Caco-2 (cell line): ENCODE data around the gene IMPDH1. TPM values are rescaled to one million over a fixed set of nuclear protein-coding genes. Genes with fewer than 3 reads are reported as not detected.

Experiments
- BruUV-seq: library from RNA; stranded (reverse); fragments of 400-500 nt; replicated peaks from 2 replicates; lab custom pipeline; 2021; lab: Mats Ljungman, UMichigan
- CTCF ChIA-PET: fragments of 300-600 bp; sonication (Branson Sonifier 250); formaldehyde crosslinking; loops from one replicate; lab custom pipeline; 2022; ENCODE audit warnings: antibody characterized with exemption; lab: Charles Lee
- POLR2A ChIA-PET: fragments of 300-600 bp; sonication (Branson Sonifier 250); formaldehyde crosslinking; loops from one replicate; lab custom pipeline; 2022; ENCODE audit warnings: antibody characterized with exemption; lab: Charles Lee
- DNase-seq, 2 experiments: peaks; one replicate each; pipeline versions ENCODE4 v3.0.0 to v3.0.0-alpha.2; 2020 to 2022
- H3K27me3 ChIP-seq: replicated peaks from 2 replicates; pipeline ENCODE4 v1.6.0; 2011; ENCODE audit warnings: low read length; ENCODE audit not compliant: control insufficient read depth, insufficient read depth
- H3K36me3 ChIP-seq: 2 replicates; pipeline ENCODE4 v1.5.1; 2011; ENCODE audit warnings: low read length; ENCODE audit not compliant: control insufficient read depth, insufficient read depth
- H3K4me1 ChIP-seq: fragments of 250-450 bp; sonication (Bioruptor Pico); 2 replicates; pipeline ENCODE4 v1.5.1; 2020; ENCODE audit warnings: mild to moderate bottlenecking
- H3K4me3 ChIP-seq: 2 replicates; pipeline ENCODE4 v1.5.1; 2011; ENCODE audit warnings: low read depth, mild to moderate bottlenecking, control low read depth, low read length
- H3K9me3 ChIP-seq: fragments of 250-450 bp; sonication (Bioruptor Pico); 2 replicates; pipeline ENCODE4 v1.5.1; 2020; ENCODE audit warnings: mild to moderate bottlenecking, moderate library complexity
- H3K27ac Mint-ChIP-seq: one replicate; pipeline ENCODE4 v1.8.0; 2022; ENCODE audit warnings: mixed read lengths; ENCODE audit not compliant: unreplicated experiment
- H3K27me3 Mint-ChIP-seq: one replicate; pipeline ENCODE4 v1.8.0; 2022; ENCODE audit warnings: mixed read lengths; ENCODE audit not compliant: insufficient read depth, unreplicated experiment
- H3K36me3 Mint-ChIP-seq: one replicate; pipeline ENCODE4 v1.8.0; 2022; ENCODE audit warnings: mild to moderate bottlenecking, mixed read lengths; ENCODE audit not compliant: insufficient read depth, unreplicated experiment
- H3K4me1 Mint-ChIP-seq: one replicate; pipeline ENCODE4 v1.8.0; 2022; ENCODE audit warnings: low read depth, mixed read lengths; ENCODE audit not compliant: unreplicated experiment
- H3K4me3 Mint-ChIP-seq: one replicate; pipeline ENCODE4 v1.8.0; 2022; ENCODE audit warnings: mild to moderate bottlenecking, moderate library complexity, mixed read lengths; ENCODE audit not compliant: unreplicated experiment
- H3K9me3 Mint-ChIP-seq: one replicate; pipeline ENCODE4 v1.8.0; 2022; ENCODE audit warnings: mixed read lengths; ENCODE audit not compliant: unreplicated experiment
- CTCF ChIP-seq, 2 experiments: fragments of 200-600 bp in 1 of 2; IDR thresholded peaks; 1 replicate in 1 of 2; 2 replicates in 1 of 2; pipeline versions ENCODE4 v1.5.1 to v1.8.0; 2011 to 2022; ENCODE audit warnings: antibody characterized with exemption in 1 of 2, control low read depth in 1 of 2, inconsistent platforms in 1 of 2, low read depth in 1 of 2, low read length in 1 of 2, mild to moderate bottlenecking in 1 of 2, moderate library complexity in 1 of 2; ENCODE audit not compliant: insufficient read depth in 1 of 2, severe bottlenecking in 1 of 2, unreplicated experiment in 1 of 2
- intact Hi-C: fragments of 100-400 bp; cut with micrococcal nuclease; formaldehyde crosslinking; loops from one replicate; pipeline ENCODE4 v1.10.0; 2022; ENCODE audit not compliant: unreplicated experiment
- total RNA-seq: library from RNA; stranded (reverse); gene quantifications from 2 replicates; pipeline ENCODE4 v1.2.3, GENCODE V29; 2022

Gene IMPDH1
- total RNA-seq, 1 experiment from 2014 or later, result 43.5 TPM

GRCh38 chr7:128424686-128425275 lies 15.0 kb upstream of the IMPDH1 start:
- H3K36me3 ChIP-seq, result no peaks in the 10 kb centered on the region
- no peaks in the 10 kb centered on the region for H3K4me1 ChIP-seq
- H3K36me3 Mint-ChIP-seq, result no peaks in the 10 kb centered on the region
- intact Hi-C loops, result loop anchor here (1.0 kb wide), 1 partner anchor 26 kb away; no protein-coding TSS in a partner anchor
- H3K9me3 ChIP-seq, result no peaks in the 10 kb centered on the region
- CTCF ChIA-PET, result interaction anchor here (0.8 to 11.2 kb wide), 6 partner anchors 10 to 77 kb away, joined by 3 to 226 read pairs (median 6); partner anchors contain the start of gene IMPDH1
- H3K9me3 Mint-ChIP-seq, result no peaks in the 10 kb centered on the region
- H3K27ac Mint-ChIP-seq, result no peak overlapping the region
- H3K27me3 Mint-ChIP-seq, result no peaks in the 10 kb centered on the region
- POLR2A ChIA-PET, result no interaction called here
- TF ChIP-seq CTCF (IDR thresholded peaks at IDR 0.05; ENCODE audit: insufficient read depth in 1 of 2, low read depth in 1 of 2, low read length in 1 of 2, severe bottlenecking in 1 of 2, unreplicated experiment in 1 of 2), result no peak
- no peaks in the 10 kb centered on the region for H3K27me3 ChIP-seq
- no peak for DNase-seq
- H3K4me3 ChIP-seq, result no peak overlapping the region
- H3K4me1 Mint-ChIP-seq, result no peaks in the 10 kb centered on the region
- BruUV-seq, result no TSS peak
- no peak overlapping the region for H3K4me3 Mint-ChIP-seq

GRCh38 chr7:128422842-128423241 lies 13.1 kb upstream of the IMPDH1 start:
- H3K4me3 ChIP-seq, result no peak overlapping the region
- H3K9me3 Mint-ChIP-seq, result no peaks in the 10 kb centered on the region
- no peak overlapping the region for H3K27ac Mint-ChIP-seq
- ChIA-PET POLR2A (no interaction called here), CTCF (interaction anchor here (0.6 to 0.7 kb wide), 3 partner anchors 13 to 64 kb away, joined by 3 to 5 read pairs (median 3); partner anchors contain the start of gene IMPDH1)
- no peaks in the 10 kb centered on the region for H3K9me3 ChIP-seq
- intact Hi-C loops, result no loop called here
- H3K27me3 ChIP-seq, result no peaks in the 10 kb centered on the region
- H3K4me1 Mint-ChIP-seq, result no peaks in the 10 kb centered on the region
- H3K4me3 Mint-ChIP-seq, result no peak overlapping the region
- no peaks in the 10 kb centered on the region for H3K4me1 ChIP-seq
- H3K36me3 Mint-ChIP-seq, result no peaks in the 10 kb centered on the region
- no peak for DNase-seq
- TF ChIP-seq CTCF (IDR thresholded peaks at IDR 0.05; ENCODE audit: insufficient read depth in 1 of 2, low read depth in 1 of 2, low read length in 1 of 2, severe bottlenecking in 1 of 2, unreplicated experiment in 1 of 2), result no peak
- no peaks in the 10 kb centered on the region for H3K27me3 Mint-ChIP-seq
- H3K36me3 ChIP-seq, result no peaks in the 10 kb centered on the region
- BruUV-seq, result no TSS peak

GRCh38 chr7:128422037-128422436 lies 12.3 kb upstream of the IMPDH1 start:
- Histone ChIP-seq H3K9me3 (no peaks in the 10 kb centered on the region), H3K27me3 (no peaks in the 10 kb centered on the region), H3K4me1 (no peaks in the 10 kb centered on the region), H3K36me3 (no peaks in the 10 kb centered on the region), H3K4me3 (no peak overlapping the region)
- Mint-ChIP-seq H3K36me3 (no peaks in the 10 kb centered on the region), H3K27ac (no peak overlapping the region), H3K4me3 (no peak overlapping the region), H3K9me3 (no peaks in the 10 kb centered on the region), H3K4me1 (no peaks in the 10 kb centered on the region), H3K27me3 (no peaks in the 10 kb centered on the region)
- BruUV-seq, result no TSS peak
- POLR2A ChIA-PET, result no interaction called here
- CTCF ChIA-PET, result interaction anchor here (0.6 to 0.7 kb wide), 3 partner anchors 12 to 39 kb away, joined by 3 to 5 read pairs (median 4); partner anchors contain the start of gene IMPDH1
- no peak for DNase-seq
- no peak for TF ChIP-seq CTCF (IDR thresholded peaks at IDR 0.05; ENCODE audit: insufficient read depth in 1 of 2, low read depth in 1 of 2, low read length in 1 of 2, severe bottlenecking in 1 of 2, unreplicated experiment in 1 of 2)
- intact Hi-C loops, result no loop called here
